Activated naive CD8-positive, alpha-beta T cell (primary cell): ENCODE measurements around the gene AIFM1.

Experiments used
- H3K27ac Mint-ChIP-seq: one replicate; pipeline ENCODE4 v1.8.0; 2021; ENCODE audit warnings: mixed read lengths
- H3K27me3 Mint-ChIP-seq: one replicate; pipeline ENCODE4 v1.8.0; 2021; ENCODE audit warnings: mixed read lengths
- H3K36me3 Mint-ChIP-seq: one replicate; pipeline ENCODE4 v1.8.0; 2021; ENCODE audit warnings: mixed read lengths
- H3K4me1 Mint-ChIP-seq: one replicate; pipeline ENCODE4 v1.8.0; 2021; ENCODE audit warnings: low read depth, mixed read lengths
- H3K4me3 Mint-ChIP-seq: one replicate; pipeline ENCODE4 v1.8.0; 2021; ENCODE audit warnings: mild to moderate bottlenecking, mixed read lengths
- H3K9me3 Mint-ChIP-seq: one replicate; pipeline ENCODE4 v1.8.0; 2021; ENCODE audit warnings: low read depth, mixed read lengths

AIFM1 gene

GRCh38 chrX:130095249-130096030 is 70.2 kb downstream of the AIFM1 start:
- Mint-ChIP-seq H3K27ac (peak overlapping the region; percentile 64), H3K4me3 (no peak overlapping the region), H3K27me3 (no peaks in the 10 kb centered on the region), H3K4me1 (peaks cover 61% of the 10 kb centered on the region), H3K9me3 (no peaks in the 10 kb centered on the region), H3K36me3 (no peaks in the 10 kb centered on the region)

- peak overlapping the region; percentile 6 for H3K27ac Mint-ChIP-seq
- H3K9me3 Mint-ChIP-seq: no peaks in the 10 kb centered on the region
- H3K36me3 Mint-ChIP-seq: no peaks in the 10 kb centered on the region
- H3K4me1 Mint-ChIP-seq: peaks cover 58% of the 10 kb centered on the region
- H3K27me3 Mint-ChIP-seq: no peaks in the 10 kb centered on the region
- no peak overlapping the region for H3K4me3 Mint-ChIP-seq
These were observed 70.9 kb downstream of the AIFM1 start for GRCh38 chrX:130094696-130095095.

GRCh38 chrX:130093271-130093670 is 72.4 kb downstream of the AIFM1 start:
- H3K36me3 Mint-ChIP-seq: no peaks in the 10 kb centered on the region
- H3K4me3 Mint-ChIP-seq: no peak overlapping the region
- H3K9me3 Mint-ChIP-seq: no peaks in the 10 kb centered on the region
- H3K4me1 Mint-ChIP-seq: peaks cover 59% of the 10 kb centered on the region
- H3K27me3 Mint-ChIP-seq: no peaks in the 10 kb centered on the region
- H3K27ac Mint-ChIP-seq: peak overlapping the region; percentile 41

- H3K9me3 Mint-ChIP-seq: no peaks in the 10 kb centered on the region
- peak overlapping the region; percentile 82 for H3K4me3 Mint-ChIP-seq
- no peaks in the 10 kb centered on the region for H3K36me3 Mint-ChIP-seq
- H3K27me3 Mint-ChIP-seq: no peaks in the 10 kb centered on the region
- peaks cover 54% of the 10 kb centered on the region for H3K4me1 Mint-ChIP-seq
- H3K27ac Mint-ChIP-seq: peak overlapping the region; percentile 81
These were observed 73.6 kb downstream of the AIFM1 start for GRCh38 chrX:130091980-130092522.

- Mint-ChIP-seq H3K9me3 (no peaks in the 10 kb centered on the region), H3K36me3 (no peaks in the 10 kb centered on the region), H3K4me3 (no peak overlapping the region), H3K27ac (peak overlapping the region; percentile 50), H3K4me1 (peaks cover 61% of the 10 kb centered on the region), H3K27me3 (no peaks in the 10 kb centered on the region)
These were observed 75.3 kb downstream of the AIFM1 start for GRCh38 chrX:130090364-130090763.

GRCh38 chrX:130086447-130087206 is 79.0 kb downstream of the AIFM1 start:
- no peaks in the 10 kb centered on the region for H3K27me3 Mint-ChIP-seq
- H3K9me3 Mint-ChIP-seq: no peaks in the 10 kb centered on the region

GRCh38 chrX:130085551-130086446 is 79.8 kb downstream of the AIFM1 start:
- H3K36me3 Mint-ChIP-seq: no peaks in the 10 kb centered on the region
- H3K9me3 Mint-ChIP-seq: no peaks in the 10 kb centered on the region
- H3K4me3 Mint-ChIP-seq: peak overlapping the region; percentile 75
- H3K4me1 Mint-ChIP-seq: peaks cover 67% of the 10 kb centered on the region
- H3K27me3 Mint-ChIP-seq: no peaks in the 10 kb centered on the region
- H3K27ac Mint-ChIP-seq: peak overlapping the region; percentile 89

More at GRCh38 chrX:130086447-130087206, 79.0 kb downstream of the AIFM1 start:
- Mint-ChIP-seq H3K4me1 (peaks cover 66% of the 10 kb centered on the region), H3K4me3 (peak overlapping the region; percentile 75), H3K36me3 (no peaks in the 10 kb centered on the region), H3K27ac (peak overlapping the region; percentile 89)

GRCh38 chrX:130084631-130085237 is 80.9 kb downstream of the AIFM1 start:
- Mint-ChIP-seq H3K27ac (peak overlapping the region; percentile 82), H3K4me3 (peak overlapping the region; percentile 75), H3K4me1 (peaks cover 67% of the 10 kb centered on the region), H3K27me3 (no peaks in the 10 kb centered on the region), H3K9me3 (no peaks in the 10 kb centered on the region), H3K36me3 (no peaks in the 10 kb centered on the region)

- H3K4me3 Mint-ChIP-seq: peak overlapping the region; percentile 75
- no peaks in the 10 kb centered on the region for H3K27me3 Mint-ChIP-seq
- peaks cover 65% of the 10 kb centered on the region for H3K4me1 Mint-ChIP-seq
- peak overlapping the region; percentile 82 for H3K27ac Mint-ChIP-seq
- H3K9me3 Mint-ChIP-seq: no peaks in the 10 kb centered on the region
- H3K36me3 Mint-ChIP-seq: no peaks in the 10 kb centered on the region
These were observed 81.8 kb downstream of the AIFM1 start for GRCh38 chrX:130083656-130084382.

- no peaks in the 10 kb centered on the region for H3K27me3 Mint-ChIP-seq
- H3K36me3 Mint-ChIP-seq: no peaks in the 10 kb centered on the region
- peaks cover 62% of the 10 kb centered on the region for H3K4me1 Mint-ChIP-seq
- peak overlapping the region; percentile 91 for H3K27ac Mint-ChIP-seq
- H3K4me3 Mint-ChIP-seq: no peak overlapping the region
- H3K9me3 Mint-ChIP-seq: no peaks in the 10 kb centered on the region
These were observed 82.5 kb downstream of the AIFM1 start for GRCh38 chrX:130083107-130083490.

GRCh38 chrX:130082244-130083106 is 83.2 kb downstream of the AIFM1 start:
- Mint-ChIP-seq H3K4me1 (peaks cover 57% of the 10 kb centered on the region), H3K9me3 (no peaks in the 10 kb centered on the region), H3K36me3 (no peaks in the 10 kb centered on the region), H3K27me3 (no peaks in the 10 kb centered on the region), H3K27ac (peak overlapping the region; percentile 91), H3K4me3 (peak overlapping the region; percentile 67)

- Mint-ChIP-seq H3K4me3 (peak overlapping the region; percentile 36), H3K36me3 (no peaks in the 10 kb centered on the region), H3K9me3 (no peaks in the 10 kb centered on the region), H3K27ac (peak overlapping the region; percentile 91), H3K4me1 (peaks cover 53% of the 10 kb centered on the region), H3K27me3 (no peaks in the 10 kb centered on the region)
These were observed 84.1 kb downstream of the AIFM1 start for GRCh38 chrX:130081421-130082045.
